ENCODE results near the gene ARFGAP1.

DNA sequence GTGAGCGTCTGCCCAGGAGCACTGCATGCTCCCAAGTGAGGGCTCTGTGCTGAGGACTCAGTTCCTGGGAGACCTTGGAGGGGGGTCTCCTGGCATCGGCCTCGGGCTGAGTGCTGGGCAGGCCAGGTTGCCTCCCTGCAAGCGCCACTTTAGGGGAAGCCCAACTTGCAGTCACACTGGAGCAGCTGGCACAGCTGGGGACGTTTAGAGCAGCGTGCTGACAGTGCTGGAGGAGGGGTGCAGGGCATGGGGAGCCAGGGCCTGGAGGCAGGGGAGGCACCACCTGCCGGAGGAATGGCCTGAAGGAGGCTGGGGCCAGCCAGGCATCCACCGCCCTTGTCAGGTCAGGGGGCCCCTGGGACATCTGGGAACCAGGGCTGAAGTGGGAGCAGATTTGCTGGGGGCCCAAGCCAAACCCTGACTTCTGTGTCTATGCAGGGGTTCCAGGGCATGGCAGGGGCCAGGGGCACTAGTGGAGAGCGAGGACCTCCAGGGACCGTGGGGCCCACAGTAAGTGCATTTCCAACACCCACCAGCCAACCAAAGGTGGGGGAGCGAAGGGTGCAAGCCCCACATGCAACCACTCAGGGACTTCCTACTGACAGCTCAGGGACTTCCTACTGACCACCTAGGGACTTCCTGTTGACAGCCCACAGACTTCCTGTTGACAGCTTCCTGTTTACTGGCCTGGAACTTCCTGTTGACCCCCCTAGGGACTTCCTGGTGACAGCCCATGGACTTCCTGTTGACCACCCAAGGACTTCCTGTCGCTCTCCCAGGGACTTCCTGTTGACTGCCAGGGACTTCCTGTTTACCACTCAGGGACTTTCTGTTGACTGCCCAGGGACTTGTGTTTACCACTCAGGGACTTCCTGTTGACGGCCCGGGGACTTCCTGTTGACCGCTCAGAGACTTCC is 54.0 kb downstream of the ARFGAP1 start:
- TF ChIP-seq, protein P1, sequence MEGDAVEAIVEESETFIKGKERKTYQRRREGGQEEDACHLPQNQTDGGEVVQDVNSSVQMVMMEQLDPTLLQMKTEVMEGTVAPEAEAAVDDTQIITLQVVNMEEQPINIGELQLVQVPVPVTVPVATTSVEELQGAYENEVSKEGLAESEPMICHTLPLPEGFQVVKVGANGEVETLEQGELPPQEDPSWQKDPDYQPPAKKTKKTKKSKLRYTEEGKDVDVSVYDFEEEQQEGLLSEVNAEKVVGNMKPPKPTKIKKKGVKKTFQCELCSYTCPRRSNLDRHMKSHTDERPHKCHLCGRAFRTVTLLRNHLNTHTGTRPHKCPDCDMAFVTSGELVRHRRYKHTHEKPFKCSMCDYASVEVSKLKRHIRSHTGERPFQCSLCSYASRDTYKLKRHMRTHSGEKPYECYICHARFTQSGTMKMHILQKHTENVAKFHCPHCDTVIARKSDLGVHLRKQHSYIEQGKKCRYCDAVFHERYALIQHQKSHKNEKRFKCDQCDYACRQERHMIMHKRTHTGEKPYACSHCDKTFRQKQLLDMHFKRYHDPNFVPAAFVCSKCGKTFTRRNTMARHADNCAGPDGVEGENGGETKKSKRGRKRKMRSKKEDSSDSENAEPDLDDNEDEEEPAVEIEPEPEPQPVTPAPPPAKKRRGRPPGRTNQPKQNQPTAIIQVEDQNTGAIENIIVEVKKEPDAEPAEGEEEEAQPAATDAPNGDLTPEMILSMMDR (IDR thresholded peaks at IDR 0.05; ENCODE audit: borderline replicate concordance, extremely low read depth, low read length, poor library complexity, severe bottlenecking) = no peak
- no peak for TF ChIP-seq EZH2 (IDR thresholded peaks at IDR 0.05; ENCODE audit: borderline replicate concordance, low read depth, low read length, severe bottlenecking)

All from DND-41 (cell line).